Middle frontal gyrus (tissue), 1 donor: ENCODE results near the gene RNF38.
A peak's percentile ranks its signal among the peaks of the same experiment; 100 is the strongest.
"Not testable (repeated sequence)": the region's sequence is repeated elsewhere in the genome, so short reads cannot be mapped to it uniquely, and the experiment has no call there.

Source experiments
- DNase-seq: peaks from one replicate; pipeline ENCODE4 v3.0.0-alpha.2; 2015; ENCODE audit warnings: low spot score; ENCODE audit errors: extremely low spot score

RNF38 gene

GRCh38 chr9:36399980-36400331 lies at the start of gene RNF38:
Gene RNF38 (minus strand): TSS chr9:36400269. CDS start chr9:36400108, 161 bp downstream.
- DNase-seq = no peak

- DNase-seq = not testable (repeated sequence)
Measured at GRCh38 chr9:36448555-36448954, 48.5 kb upstream of the RNF38 start.

GRCh38 chr9:36448017-36448416 lies 47.9 kb upstream of the RNF38 start:
- no peak for DNase-seq

GRCh38 chr9:36446678-36447077 lies 46.6 kb upstream of the RNF38 start:
- not testable (repeated sequence) for DNase-seq

- no peak for DNase-seq
Measured at GRCh38 chr9:36445800-36446361, 45.8 kb upstream of the RNF38 start.

- DNase-seq = no peak
Measured at GRCh38 chr9:36444203-36444602, 44.1 kb upstream of the RNF38 start.

- no peak for DNase-seq
Measured at GRCh38 chr9:36443581-36443980, 43.5 kb upstream of the RNF38 start.

- DNase-seq = no peak
Measured at GRCh38 chr9:36442710-36443109, 42.6 kb upstream of the RNF38 start.

GRCh38 chr9:36441966-36442365 lies 41.9 kb upstream of the RNF38 start:
- no peak for DNase-seq

GRCh38 chr9:36438536-36439236 lies 38.6 kb upstream of the RNF38 start:
- DNase-seq = no peak

GRCh38 chr9:36437790-36438189 lies 37.7 kb upstream of the RNF38 start:
- DNase-seq = no peak

GRCh38 chr9:36436909-36437308 lies 36.8 kb upstream of the RNF38 start:
- no peak for DNase-seq

- DNase-seq = no peak
Measured at GRCh38 chr9:36433386-36433785, 33.3 kb upstream of the RNF38 start.

- no peak for DNase-seq
Measured at GRCh38 chr9:36431078-36431477, 31.0 kb upstream of the RNF38 start.

GRCh38 chr9:36426945-36427344 lies 26.9 kb upstream of the RNF38 start:
- DNase-seq = no peak

- no peak for DNase-seq
Measured at GRCh38 chr9:36426348-36426747, 26.3 kb upstream of the RNF38 start.

GRCh38 chr9:36424289-36425055 lies 24.4 kb upstream of the RNF38 start:
- no peak for DNase-seq

GRCh38 chr9:36423206-36423605 lies 23.1 kb upstream of the RNF38 start:
- DNase-seq = peak; percentile 16

GRCh38 chr9:36416890-36417289 lies 16.8 kb upstream of the RNF38 start:
- no peak for DNase-seq

GRCh38 chr9:36415822-36416525 lies 15.9 kb upstream of the RNF38 start:
- no peak for DNase-seq

GRCh38 chr9:36411410-36411809 lies 11.3 kb upstream of the RNF38 start:
- DNase-seq = not testable (repeated sequence)

- not testable (repeated sequence) for DNase-seq
Measured at GRCh38 chr9:36409076-36409475, 9.0 kb upstream of the RNF38 start.
